GM18951 (cell line): ENCODE results near the gene RNF223.
"Not testable (repeated sequence)": the region's sequence is repeated elsewhere in the genome, so short reads cannot be mapped to it uniquely, and the experiment has no call there.

Source experiments
- POLR2A ChIP-seq: IDR thresholded peaks from 4 replicates; pipeline ENCODE4 v1.6.1; 2011; ENCODE audit warnings: mild to moderate bottlenecking; ENCODE audit not compliant: insufficient read length, insufficient read depth; ENCODE audit errors: extremely low read depth
- in situ Hi-C: fragments of 300-500 bp; cut with MboI; formaldehyde crosslinking; loops from one replicate; pipeline ENCODE4 v1.12.0; 2022; ENCODE audit warnings: low sequenced_read_pairs, mixed read lengths, inconsistent platforms; ENCODE audit not compliant: unreplicated experiment

Gene RNF223

DNA sequence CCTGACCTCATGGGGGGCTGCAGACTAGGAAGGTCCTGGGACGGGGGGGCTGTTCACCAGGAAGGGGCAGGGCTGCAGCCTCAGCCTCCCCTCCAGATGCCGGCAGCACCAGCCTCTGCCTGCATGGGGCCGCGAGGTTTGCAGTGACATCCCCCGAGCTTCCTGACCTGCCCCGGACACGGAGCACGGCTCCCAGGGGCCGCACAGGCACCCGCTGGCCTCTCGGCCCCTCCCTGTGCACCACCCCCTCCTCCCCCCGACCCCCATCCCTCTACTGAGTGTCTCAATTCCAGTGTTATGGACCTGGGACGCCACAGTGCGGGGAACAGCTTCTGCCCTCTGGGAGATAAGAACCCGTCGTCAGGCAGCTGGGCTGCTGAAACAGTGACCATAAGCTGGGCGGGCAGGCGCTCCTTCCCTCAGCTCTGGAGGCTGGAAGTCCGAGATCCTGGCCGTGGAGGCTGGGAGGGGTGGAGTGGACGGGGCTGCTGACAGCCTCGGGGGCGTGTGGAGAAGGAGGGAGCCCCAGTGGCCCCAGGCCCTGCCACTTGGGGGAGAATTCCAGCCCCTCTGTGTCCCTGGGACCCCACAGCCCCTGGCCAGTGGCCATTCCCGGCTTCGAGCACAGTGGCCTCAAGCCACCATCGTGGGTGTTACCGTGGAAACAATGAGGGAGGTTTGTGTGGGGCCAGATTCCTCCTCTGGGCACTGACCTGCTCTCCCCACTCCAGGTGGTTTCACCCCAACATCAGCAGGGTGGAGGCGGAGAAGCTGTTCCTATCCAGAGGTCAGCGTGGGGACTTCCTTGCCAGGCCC lies 11.6 kb downstream of the RNF223 start:
- TF ChIP-seq POLR2A = no peak
- in situ Hi-C loops = no loop called here

DNA sequence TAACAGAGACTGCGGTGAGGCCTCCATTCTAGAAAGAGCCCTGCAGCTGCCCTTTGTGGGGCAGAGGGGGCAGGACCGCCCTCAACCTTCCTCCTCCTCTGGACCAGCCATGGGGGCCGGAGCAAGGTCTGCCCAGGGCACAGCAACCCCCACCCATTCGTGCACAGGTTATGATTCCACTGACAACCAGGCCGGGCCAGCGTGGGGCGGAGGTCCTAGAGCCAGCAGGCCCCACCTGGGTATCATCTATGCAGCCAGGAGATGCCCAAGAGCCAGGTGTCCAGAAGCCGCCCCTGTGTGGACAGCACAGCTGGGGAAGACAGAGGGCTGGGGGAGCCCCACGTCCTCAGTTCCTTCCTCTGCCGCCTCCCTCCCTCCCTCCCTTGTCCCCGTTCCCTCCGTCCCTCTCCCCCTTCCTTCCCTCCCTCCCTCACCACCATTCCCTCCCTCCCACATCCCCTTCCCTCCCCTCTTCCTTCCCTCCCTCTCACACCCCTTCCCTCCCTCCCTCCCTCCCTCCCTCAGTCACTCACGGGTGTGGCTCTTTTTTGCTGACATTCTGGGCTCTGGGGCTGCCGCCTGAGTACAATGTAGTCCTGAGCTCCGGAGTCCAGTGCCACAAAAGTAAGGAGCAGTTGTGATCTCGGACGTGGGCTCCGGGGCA lies 12.3 kb downstream of the RNF223 start:
- no peak for TF ChIP-seq POLR2A
- in situ Hi-C loops = no loop called here

DNA sequence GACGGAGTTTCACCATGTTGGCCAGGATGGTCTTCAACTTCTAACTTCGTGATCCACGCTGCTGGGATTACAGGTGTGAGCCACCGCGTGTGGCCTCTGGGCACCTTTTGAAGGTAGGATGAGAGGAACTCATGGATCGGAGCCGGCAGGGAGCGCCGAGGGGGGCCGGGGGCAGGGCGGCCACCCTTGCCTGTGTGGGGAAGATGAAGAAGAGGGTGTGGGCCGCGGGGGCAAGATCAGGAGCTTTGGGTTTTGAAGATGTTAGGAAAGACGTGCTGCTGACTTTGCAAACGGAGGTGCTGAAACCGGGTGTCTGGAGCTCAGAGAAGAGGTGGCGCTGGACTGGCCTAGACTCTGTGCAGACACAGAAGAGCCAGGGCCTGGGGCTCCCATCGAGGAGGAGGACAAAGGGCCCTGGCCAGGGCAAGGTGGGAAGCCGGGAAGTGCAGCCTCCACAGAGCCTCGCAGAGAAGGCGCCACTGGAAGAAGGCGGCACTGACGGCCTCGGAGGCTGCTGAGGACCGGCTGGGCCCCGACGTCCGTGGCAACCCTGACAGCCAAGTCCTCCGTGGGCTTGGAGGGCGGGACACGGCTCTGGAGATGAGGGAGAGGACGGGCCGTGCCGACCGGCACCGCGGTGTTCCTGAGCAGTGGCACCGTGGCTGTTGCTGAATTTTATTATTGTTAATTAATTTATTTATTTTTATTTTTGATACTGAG lies 13.7 kb downstream of the RNF223 start:
- in situ Hi-C loops = no loop called here
- no peak for TF ChIP-seq POLR2A

DNA sequence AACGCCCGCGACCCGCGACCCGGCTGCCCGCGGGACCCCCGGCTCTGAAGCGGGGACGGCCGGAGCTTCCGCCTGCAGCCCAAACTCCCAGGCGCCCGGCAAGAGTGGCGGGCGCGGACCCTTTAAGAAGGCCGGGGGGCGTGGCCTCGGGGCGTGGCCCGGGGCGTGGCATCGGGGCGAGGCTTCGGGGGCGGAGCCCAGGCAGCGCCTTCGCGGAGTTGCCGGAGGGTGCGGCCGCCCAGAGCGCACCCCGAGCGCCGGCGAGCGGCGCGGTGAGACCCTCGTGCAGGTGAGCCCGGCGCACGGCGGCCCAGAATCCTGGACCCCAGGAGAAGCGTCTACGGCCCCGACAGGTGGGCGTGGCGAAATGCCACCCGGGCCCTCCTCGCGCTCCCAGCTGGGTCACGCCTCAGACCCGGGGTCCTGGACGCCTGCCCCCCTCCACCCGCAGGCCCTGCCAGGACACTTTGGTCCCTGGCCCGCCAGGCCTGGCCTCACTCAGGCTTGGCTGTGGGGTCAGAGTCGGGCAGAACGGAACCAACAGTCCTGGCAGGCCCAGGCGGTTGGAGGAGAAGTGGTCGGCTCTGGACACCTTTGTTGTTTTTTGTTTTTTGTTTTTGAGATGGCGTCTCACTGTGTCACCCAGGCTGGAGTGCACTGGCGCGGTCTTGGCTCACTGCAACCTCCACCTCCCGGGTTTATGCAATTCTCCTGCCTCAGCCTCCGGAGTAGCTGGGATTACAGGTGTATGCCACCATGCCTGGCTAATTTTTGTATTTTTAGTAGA lies 14.4 kb downstream of the RNF223 start:
- in situ Hi-C loops = no loop called here

GRCh38 chr1:1058921-1059493 lies 15.1 kb downstream of the RNF223 start:
- TF ChIP-seq POLR2A = no peak
- in situ Hi-C loops = no loop called here

More for the DNA sequence above, 14.4 kb downstream of the RNF223 start:
- peak; percentile 50 for TF ChIP-seq POLR2A

GRCh38 chr1:1058088-1058905 lies 15.8 kb downstream of the RNF223 start:
- no peak for TF ChIP-seq POLR2A
- in situ Hi-C loops = no loop called here

- in situ Hi-C loops = not testable (repeated sequence)
Measured at GRCh38 chr1:1057769-1058087, 16.4 kb downstream of the RNF223 start.

- in situ Hi-C loops = no loop called here
- peak; percentile 25 for TF ChIP-seq POLR2A
Measured at GRCh38 chr1:1055841-1056736, 18.0 kb downstream of the RNF223 start.

DNA sequence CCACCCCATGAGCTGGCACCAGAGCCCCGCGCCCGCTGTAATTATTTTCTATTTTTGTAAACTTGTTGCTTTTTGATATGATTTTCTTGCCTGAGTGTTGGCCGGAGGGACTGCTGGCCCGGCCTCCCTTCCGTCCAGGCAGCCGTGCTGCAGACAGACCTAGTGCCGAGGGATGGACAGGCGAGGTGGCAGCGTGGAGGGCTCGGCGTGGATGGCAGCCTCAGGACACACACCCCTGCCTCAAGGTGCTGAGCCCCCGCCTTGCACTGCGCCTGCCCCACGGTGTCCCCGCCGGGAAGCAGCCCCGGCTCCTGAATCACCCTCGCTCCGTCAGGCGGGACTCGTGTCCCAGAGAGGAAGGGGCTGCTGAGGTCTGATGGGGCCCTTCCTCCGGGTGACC lies 19.1 kb downstream of the RNF223 start:
- TF ChIP-seq POLR2A = no peak
- in situ Hi-C loops = no loop called here

DNA sequence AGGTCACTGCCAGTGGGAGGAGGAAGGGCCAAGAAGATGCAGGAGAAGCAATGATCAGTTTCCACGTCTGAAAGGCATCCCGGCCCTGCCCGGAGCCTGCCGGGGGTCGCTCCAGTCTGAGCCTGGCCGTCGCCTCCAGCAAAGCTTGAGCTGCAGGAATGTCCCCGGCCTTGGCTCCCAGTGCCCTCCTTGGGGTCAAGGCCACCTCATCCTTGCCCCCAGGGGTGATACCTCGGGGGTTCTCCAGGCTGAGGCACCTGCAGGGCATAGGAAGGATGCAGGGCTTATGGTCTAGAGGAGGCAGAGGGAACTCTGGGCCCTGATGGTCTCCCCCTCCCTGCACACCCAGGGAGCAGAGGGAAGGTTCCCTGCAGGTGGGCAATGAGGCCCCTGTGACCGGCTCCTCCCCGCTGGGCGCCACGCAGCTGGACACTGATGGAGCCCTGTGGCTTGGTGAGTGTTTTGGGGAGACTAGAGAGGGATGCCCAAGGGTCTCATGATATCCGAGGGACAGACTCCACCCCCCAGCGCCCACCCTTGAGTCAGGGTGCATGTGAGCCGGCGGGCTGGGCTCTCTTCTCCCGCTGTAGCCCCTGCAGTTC lies 19.9 kb downstream of the RNF223 start:
- in situ Hi-C loops = no loop called here
- TF ChIP-seq POLR2A = no peak

- in situ Hi-C loops = no loop called here
- no peak for TF ChIP-seq POLR2A
Measured at GRCh38 chr1:1053682-1054081, 20.4 kb downstream of the RNF223 start.

DNA sequence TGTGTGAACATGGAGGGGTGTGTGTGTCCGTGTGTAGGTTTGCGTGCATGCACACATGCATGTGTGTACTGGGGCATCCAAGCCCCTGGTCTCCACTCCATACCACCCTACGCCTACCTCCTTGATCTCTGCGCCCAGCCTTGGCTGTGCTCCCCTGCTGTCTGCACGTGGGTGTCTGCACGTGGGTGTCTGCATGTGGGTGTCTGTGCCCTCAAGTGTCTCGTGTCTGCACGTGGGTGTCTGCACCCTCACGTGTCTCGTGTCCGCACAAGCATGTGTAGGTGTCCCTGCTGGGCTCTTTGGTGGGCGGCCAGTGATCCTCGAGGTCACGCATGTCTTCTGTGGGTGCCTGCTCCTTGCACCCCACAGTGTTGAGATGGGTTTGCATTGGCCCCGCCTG lies 21.1 kb downstream of the RNF223 start:
- in situ Hi-C loops = no loop called here
- TF ChIP-seq POLR2A = no peak
